Spleen (tissue), 3 donors: Measurements from ENCODE around the gene FOXP1.

Experiments
- POLR2A ChIP-seq, 3 donors: fragments of 450-650 bp; IDR thresholded peaks; one replicate each; pipeline ENCODE4 v1.5.1; 2017; ENCODE audit warnings: antibody characterized with exemption in 3 of 3, mild to moderate bottlenecking in 1 of 3
- POLR2AphosphoS5 ChIP-seq, 3 donors: sonication (generic); formaldehyde crosslinking; IDR thresholded peaks; one replicate each; pipeline ENCODE4 v1.5.1; 2017; ENCODE audit warnings: antibody characterized with exemption in 3 of 3

- TF ChIP-seq POLR2AphosphoS5 (IDR thresholded peaks at IDR 0.05) (no peak), POLR2A (IDR thresholded peaks at IDR 0.05) (no peak)
These were observed 365.8 kb downstream of the FOXP1 start for GRCh38 chr3:71217640-71218222.
